GM12892 (cell line): ENCODE data around the gene STUB1.

Experiments
- POLR2A ChIP-seq: IDR thresholded peaks from 2 replicates; pipeline ENCODE4 v1.6.1; 2011; ENCODE audit warnings: low read depth, low read length, control low read depth
- POLR2AphosphoS5 ChIP-seq: IDR thresholded peaks from 2 replicates; pipeline ENCODE4 v1.6.1; 2011; ENCODE audit warnings: low read depth, low read length, control low read depth

DNA sequence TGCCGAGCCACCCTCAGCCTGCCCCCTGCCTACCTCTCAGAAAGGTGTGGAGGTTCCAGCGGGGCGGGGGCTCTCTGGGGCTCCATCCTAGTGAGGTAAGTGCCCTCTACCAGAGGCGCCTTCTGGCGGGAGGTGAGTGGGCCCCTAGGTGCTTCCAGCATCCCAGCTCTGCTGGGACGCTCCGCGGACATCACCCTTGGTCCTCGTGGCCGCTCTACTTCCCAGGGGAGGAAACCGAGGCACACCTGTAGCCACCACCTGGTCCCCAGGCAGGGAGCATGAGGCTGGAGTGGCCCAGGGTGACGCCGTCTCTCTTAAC is 37.2 kb upstream of the STUB1 start:
- TF ChIP-seq POLR2A (no peak), POLR2AphosphoS5 (no peak)
